Stomach (tissue), 4 donors: ENCODE results near the gene PCGF3.

Source experiments
- CTCF ChIP-seq, 7 experiments: fragments of 450-650 bp in 4 of 7; fragments of 200-600 bp in 3 of 7; sonication (generic) in 3 of 7; IDR thresholded peaks; one replicate each; pipeline ENCODE4 v1.5.1; 2016 to 2019; ENCODE audit warnings: antibody characterized with exemption in 7 of 7, control low read depth in 2 of 7, mild to moderate bottlenecking in 1 of 7
- POLR2A ChIP-seq, 4 donors: fragments of 450-650 bp; IDR thresholded peaks; one replicate each; pipeline ENCODE4 v1.6.1; 2016; ENCODE audit warnings: antibody characterized with exemption in 4 of 4, control low read depth in 2 of 4, mild to moderate bottlenecking in 1 of 4, moderate library complexity in 1 of 4
- POLR2AphosphoS5 ChIP-seq, 3 donors: sonication (generic); formaldehyde crosslinking; IDR thresholded peaks; one replicate each; pipeline ENCODE4 v1.6.1; 2016; ENCODE audit warnings: antibody characterized with exemption in 3 of 3

- no peak for TF ChIP-seq CTCF (IDR thresholded peaks at IDR 0.05)
- TF ChIP-seq POLR2AphosphoS5 (IDR thresholded peaks at IDR 0.05) = no peak
- no peak for TF ChIP-seq POLR2A (IDR thresholded peaks at IDR 0.05)
These were observed 62.4 kb downstream of the PCGF3 start for GRCh38 chr4:768076-768475.
